DMS 273 (cell line): Measurements from ENCODE around the gene SLC38A10.
A peak's percentile ranks its signal among the peaks of the same experiment; 100 is the strongest.
"Not testable (repeated sequence)": the region's sequence is repeated elsewhere in the genome, so short reads cannot be mapped to it uniquely, and the experiment has no call there.

Experiments used
- DNase-seq: peaks from one replicate; lab custom pipeline; 2025; ENCODE audit not compliant: unreplicated experiment; lab: John Stamatoyannopoulos, UW

The SLC38A10 gene

DNA sequence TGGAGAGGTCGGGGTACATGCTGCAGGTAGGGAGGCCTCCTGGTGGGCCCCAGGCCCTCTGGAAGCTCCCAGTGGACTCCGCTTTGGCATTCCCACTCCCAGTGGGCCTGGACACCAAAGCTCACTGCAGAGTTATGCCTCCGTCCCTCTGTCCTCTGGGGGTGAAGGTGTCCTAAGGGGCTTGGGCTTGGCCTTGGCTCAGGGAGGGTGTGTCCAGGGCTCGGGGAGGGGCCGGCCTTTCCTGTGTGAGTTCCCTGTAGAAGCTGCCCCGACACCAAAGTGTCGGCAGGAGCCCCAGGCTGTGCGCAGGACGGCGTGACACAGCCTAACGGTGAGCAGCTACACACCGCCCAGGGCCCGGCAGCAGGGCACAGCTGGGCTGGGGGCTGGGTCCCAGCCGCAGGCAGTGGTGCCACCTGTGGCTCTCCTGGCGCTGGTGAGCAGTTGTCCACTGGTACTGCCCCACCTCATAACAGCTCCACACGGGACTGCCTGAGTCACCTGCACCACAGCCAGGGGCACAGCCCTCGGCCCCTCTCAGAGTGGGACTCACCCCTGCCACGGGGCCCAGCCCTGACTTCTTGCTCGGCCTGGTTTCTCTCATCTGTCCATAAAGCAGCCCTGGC, 62.4 kb downstream of the SLC38A10 start:
- DNase-seq, result no peak

DNA sequence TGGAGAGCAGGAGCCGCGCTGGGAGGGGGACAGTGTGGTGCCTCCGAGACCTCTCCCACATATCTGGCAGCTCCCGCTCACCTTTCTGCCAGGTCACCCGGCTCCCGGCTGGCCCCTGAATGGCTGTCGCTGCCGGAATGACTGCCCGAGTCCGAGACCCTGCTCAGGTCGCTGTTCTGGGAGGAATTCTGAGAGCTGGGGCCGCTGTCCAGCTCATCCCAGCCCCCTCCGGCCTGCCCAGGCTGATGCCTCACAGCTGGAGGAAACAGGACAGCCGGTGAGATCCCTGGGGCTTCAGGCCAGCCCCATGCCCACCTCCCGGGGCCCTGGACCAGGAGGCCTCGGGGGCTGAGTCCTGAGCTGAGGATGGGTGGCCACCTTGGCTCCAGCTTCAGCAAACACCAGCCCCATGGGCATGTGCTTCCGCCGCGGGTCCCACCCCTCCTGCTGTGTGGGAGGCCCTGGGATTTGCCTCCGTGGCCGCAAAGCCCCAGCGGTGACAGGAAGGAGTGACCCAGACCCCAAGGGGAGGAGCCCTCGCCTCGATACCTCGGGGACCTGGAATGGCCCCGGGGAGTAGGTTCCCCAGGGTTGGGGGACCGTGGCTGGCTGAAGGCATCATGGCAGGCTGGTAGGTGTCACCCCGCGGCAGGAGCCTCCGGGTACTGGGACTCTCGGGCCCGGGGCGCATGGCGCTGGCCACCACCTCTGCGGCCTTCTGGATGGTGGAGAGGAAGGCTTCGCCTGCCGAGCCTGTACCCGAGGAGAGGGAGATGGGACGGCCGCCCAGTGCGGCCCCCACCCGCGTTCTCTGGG, 63.1 kb downstream of the SLC38A10 start:
- DNase-seq, result no peak

DNA sequence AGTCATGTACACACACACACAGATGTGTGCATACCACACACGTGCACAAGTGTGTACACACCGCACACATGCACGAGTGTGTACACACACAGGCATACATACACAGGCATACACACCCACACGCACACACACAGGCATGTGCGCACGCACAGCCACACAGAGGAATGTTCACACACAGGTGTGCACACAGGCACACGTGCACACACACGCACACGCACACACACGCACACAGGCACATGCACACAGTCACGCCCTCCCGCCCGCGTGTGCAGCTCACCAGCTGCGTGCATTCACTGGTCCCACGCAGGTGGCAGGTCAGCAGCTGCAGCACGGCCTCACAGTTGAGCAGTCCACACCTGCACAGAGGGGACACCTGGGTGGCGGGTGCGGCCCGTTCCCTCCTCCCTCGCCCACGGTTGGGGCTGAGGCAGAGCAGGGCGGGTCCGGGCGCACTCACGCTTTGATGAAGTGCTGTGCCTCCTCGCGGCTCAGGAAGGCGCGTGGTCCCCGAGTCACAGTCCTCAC, 63.9 kb downstream of the SLC38A10 start:
- DNase-seq, result no peak

DNA sequence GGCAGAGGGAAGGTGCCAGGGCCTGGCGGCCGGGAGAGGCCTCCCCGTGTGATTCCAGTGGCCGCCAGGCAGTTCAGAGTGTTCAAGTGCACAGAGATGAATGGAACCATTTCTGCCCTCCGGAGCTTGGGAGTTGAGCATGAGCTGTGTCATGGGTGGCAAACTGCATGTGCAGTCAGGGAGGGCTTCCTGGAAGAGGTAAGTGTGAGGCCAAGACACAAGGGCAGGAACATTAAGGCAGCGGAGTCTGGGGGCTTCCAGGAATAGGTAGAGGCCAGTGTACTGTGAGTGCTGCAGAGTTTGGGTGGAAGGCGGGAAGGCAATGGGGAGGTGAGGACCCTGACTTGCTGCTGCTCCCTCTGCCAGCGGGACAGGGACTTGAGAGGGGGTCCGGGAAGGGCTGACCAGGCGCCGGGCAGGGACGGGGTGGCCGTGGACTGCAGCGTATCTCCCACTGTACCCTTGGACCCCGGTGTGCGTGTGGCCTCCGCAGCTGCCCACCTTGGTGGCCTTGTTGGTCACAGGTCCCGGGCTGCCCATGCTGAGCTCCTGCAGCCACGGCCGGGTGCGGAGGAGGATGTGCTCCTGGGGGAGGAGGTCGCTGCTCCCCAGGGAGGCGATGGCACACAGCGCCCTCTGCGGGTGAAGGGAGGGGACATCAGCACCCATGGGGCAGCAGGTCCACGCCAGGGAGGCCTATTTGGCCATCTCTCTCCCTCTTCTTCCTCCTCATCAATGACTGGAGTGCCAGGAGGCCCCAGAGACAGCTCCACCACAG, 64.9 kb downstream of the SLC38A10 start:
- peak; percentile 37 for DNase-seq

DNA sequence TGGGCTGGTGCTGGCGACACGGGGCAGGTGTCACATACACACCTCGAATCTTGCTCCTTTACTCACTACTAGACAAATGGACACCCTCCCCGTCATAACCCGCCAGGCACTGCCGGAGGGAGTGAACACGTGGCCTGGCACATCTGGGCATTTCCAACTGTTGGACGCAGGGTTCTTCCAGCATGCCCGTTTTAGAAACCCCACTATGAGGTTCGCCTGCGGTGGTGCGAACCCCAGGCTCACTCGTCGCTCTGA, 65.5 kb downstream of the SLC38A10 start:
- DNase-seq, result no peak

DNA sequence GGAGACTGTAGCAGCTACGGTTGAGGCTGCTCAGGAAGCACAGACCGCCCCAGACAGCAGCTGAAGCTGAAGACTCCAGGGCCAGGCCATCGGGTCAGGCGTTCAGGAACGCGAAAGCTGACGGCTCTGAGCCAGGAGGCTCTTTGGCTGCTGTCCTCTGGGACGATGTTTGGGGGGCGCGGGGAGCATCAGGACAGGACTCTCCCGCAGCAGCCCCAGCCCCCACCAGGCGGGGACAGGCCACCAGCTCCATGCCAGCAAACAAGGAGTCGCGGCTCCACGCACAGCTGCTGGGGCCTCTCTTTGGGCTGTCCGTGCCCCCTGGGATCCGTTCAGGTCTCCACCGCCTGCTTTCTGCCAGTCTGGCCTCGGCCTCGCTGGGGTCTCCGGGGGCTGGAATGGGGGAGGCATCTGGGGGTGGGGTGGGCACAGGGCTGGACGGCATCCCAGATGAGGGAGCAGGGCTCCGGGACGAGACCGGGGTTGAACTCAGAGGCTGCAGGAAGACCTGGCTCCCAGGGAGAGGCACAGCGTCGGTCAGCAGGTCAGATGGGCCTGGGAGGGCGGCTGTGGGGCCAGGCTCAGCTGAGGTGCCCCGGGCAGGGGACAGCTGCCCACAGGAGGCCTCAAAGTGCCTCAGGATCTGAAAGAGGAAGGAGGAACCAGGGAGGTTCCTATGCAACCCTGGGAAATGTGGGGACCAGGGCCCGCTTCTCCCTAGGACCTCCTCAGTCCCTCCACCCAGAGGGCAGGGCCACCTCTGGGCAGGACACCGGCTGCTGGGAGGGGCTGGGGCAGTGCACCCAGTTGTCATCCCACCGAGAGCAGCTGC, 66.1 kb downstream of the SLC38A10 start:
- DNase-seq, result no peak

DNA sequence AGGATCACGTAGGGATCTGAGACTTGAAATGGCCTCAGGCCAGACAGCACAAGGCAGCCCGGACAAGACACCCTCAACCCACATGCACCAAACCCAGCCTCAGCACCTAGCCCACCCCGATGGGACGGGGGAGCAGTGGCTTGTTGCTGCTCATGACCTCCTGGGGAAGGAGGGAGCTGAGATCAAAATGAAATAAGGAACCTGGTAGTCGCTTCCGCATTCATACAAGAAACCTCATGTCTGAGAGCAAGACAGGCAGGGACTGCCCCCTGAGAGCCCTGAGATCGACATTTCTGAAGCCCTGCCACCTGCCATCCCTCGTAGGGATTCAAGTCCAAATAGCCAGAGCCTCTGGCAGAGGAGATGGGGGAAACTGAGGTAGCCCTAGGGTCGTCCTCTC, 66.7 kb downstream of the SLC38A10 start:
- no peak for DNase-seq

DNA sequence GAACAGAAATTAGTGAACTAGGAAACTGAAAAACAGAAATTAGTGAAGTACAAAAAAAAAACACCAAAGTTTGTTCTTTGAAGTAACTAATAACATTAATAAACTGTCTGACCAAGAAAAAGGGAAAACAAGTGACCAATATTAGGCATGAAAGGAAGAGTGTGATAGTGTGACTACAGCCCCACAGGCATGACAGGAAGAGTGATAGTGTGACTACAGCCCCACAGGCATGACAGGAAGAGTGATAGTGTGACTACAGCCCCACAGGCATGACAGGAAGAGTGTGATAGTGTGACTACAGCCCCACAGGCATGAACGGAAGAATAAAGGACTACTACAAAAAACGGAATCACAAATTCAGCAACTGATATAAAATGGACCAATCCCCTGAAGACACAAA, 67.5 kb downstream of the SLC38A10 start:
- DNase-seq, result not testable (repeated sequence)

DNA sequence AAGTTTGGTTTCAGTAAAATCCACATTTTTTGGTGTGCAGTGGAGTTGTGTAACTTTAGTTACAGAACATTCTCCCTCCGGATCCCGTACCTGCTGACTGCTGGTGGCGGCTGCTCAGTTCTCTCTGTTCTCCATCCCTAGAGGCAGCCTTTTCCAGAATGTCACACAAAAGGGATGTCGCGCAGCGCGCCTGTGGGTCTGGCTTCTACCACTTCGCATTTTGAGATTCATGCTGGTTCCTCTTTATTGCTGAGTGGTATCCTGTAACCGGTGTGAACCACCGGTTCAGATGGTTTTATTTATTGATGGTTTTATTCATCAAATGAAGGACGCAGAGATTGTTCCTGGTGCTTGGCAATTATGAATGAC, 71.4 kb downstream of the SLC38A10 start:
- no peak for DNase-seq

DNA sequence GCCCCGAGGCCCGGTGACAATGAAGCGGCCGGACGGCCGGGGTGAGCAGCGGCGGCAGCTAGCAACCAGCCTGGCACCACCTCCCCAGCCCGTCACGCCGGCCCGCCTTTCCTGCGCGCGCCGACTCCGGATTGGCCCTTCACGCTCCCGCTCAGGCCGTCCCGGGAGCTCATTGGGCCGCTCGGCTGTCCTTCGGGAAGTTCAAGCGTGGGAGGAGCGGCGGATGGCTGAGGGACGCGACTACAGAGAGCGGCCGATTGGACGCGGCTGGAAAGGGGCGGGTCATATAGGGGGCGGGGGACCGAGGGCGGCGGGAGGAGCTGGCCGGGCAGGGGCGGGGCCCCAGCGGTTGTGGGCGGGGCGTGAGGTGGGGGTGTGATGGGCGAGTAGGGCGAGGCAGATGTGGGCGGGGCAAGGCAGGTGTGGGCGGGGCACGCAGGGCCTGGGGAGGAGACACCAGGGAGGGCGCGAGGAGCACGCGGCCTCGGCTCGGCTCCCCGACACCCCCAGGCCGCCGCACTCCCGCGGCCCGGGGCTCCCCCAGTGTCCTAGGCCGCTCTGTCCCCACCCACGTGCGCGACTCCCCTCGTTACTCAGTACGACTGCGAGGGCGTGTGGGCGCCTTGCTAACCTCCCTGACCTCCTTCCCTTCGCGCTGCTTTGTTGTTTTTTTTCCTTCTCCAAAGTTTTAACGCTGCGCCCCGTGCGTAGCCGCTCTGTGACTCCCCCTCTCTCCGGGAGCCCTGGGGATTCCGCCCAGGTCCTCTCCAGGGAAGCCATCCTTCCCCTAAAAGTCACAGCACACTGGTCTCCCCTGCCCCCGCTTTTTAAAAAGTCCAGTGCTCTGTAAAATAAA, 72.0 kb downstream of the SLC38A10 start, which contains the start of gene CEP131:
Gene CEP131, minus strand, starts transcription at position 60 of the 856 bp plus-strand sequence. CDS start 2,909 bp downstream, outside the sequence.
- DNase-seq, result peak; percentile 99

DNA sequence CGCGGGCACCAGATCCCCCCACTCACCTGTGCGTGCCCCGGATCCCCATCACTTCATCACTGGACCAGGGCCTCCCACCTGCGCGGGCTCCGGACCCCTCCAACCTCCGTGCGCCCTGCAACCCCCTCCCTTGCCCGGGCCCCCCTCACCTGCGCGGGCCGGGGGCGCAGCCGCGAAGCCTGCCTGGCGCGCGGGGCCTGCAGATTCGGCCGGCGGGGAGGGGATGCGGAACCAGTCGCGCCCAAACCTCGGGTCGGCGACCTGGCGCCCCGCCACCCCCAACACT, 72.5 kb downstream of the SLC38A10 start:
- DNase-seq, result no peak

DNA sequence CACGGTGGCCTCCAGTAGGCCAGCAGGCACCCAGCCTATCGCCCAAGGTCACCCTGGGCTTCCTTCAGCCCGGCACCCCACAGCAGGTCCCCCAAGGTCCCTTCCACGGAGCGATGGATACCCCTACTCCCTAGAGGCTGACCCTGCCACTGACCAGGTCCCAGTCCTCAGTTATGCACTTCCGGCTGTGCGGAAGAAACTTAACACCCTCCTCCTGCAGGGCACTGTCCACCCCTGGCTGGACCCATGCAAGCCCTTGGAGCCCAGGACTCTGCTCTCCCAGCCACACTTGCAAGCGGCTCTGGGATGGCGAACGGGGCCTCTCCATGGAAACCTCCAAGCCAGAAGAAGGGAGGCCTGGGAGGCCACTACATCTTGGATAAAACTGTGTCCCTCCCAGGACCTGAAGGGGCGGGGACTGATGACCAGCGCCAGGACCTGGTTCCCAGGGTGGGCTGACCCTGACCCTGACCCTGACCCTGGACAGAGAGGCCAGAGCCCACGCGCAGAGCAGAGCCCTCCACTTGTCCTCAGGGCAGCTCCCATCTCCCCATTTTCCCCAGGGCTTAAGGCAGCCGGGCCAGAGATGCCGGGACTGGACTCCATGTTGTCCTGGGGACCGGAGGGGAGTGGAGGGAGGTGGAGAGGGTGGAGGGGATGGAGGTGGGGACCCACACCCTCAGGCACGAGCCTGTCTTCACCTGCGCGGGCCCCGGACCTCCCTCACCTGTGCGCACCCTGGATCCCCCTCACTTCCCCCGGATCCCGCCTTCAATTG, 73.1 kb downstream of the SLC38A10 start:
- DNase-seq, result peak; percentile 38

DNA sequence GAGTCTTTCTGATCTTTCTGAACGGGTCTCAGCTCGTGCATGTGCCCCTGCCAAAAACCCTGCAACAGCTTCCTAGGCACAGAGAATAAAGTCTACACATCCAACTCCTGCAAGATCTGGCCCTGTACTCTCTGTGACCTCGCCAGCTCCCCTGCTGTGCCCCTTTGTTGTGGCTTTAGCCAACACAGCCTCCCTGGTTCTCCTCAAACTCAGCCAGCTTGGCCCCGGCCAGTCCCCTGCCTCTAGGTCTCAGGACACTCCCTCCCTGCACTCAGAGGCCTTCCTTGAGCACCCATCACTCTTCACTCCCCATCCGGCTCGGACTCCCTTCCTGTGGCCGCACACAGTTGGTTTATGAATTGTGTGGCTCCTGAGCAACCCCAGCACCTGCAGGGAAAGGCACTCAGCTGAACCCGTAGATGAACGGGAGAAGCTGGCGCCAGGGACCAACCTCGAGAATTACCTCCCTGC, 73.7 kb downstream of the SLC38A10 start:
- no peak for DNase-seq

DNA sequence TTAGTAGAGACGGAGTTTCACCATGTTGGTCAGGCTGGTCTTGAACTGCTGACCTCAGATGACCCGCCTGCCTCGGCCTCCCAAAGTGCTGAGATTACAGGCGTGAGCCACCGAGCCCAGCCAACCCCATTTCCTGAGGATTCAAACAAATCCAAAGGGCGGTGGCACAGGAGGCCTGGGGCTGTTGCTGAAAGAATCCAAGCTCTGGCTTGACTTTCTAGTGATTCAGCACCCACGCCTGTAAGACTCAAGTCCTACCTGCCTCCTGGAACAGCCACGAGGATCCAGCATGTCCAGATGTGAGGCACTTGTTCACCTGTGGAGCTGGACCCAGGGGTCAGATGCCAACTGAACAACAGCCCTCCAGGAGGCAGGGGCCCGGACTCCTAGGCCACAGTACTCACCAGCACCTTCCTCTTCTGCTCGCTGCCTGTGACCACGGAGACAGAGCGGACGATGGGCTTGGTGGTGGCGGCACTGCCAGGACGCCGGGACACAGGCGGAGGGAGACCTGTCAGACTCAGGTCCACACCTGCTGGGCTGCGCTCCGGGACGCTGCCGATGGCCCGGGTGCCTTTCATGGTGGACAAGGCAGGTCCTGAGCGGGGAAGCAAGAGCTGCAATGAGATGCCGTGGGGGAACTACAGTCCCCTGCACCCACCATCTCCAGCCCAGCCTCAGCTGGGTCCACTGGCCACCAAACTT, 75.5 kb downstream of the SLC38A10 start:
- DNase-seq, result no peak

DNA sequence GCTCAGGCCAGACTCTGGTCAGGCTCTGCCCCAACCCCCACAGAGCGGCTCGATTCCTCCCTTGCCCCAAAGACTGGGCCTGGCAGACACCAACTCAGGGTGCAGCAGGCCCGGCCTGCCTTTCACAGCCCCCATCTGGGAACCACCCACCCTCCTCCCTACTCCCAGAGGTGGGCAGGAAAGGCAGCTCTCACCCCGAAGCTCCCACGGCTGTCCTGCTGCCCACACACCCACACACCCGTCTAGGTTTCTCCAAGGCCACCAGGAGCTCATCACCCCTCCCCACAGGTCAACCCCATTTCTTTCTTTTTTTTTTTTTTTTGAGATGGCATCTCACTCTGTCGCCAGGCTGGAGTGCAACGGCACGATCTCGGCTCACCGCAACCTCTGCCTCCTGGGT, 76.1 kb downstream of the SLC38A10 start:
- no peak for DNase-seq

DNA sequence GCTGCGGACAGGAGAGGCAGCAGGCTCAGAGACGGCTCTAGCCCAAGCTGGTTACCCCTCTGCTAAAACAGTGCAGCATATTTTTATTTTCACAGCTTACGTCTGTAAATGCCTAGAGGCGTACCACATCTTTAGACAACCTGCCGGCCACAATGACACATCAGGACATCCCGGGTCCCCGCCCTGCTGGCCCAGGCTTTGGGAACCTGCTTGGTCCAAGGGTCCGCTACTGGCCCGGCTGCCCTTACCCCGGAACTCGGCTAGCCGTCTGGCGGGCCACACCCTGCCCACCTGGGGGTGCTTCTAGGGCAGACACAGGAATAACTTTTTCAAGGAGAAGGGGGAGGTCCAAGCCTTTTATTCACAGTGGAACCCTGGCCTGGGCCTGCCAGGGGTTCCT, 76.6 kb downstream of the SLC38A10 start:
- no peak for DNase-seq

DNA sequence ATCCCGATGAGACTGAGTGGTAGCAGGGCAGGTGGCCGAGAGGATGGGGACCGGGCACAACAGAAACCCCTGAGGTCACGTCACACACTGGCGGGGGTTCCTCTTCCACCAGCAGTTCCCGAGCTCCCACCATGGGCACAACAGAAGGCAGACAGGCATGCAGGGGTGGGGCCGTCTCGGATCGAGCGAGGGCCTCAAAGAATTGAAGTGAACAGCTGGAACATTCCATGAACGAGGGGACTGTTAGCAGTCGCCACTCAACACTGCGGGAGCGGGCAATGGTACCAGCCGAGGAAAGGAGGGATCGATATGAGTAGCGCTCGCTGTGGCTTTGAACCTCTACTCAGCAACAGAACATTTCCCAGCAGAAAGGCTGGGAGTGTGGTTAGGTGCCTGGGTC, 77.6 kb downstream of the SLC38A10 start:
- DNase-seq, result no peak

DNA sequence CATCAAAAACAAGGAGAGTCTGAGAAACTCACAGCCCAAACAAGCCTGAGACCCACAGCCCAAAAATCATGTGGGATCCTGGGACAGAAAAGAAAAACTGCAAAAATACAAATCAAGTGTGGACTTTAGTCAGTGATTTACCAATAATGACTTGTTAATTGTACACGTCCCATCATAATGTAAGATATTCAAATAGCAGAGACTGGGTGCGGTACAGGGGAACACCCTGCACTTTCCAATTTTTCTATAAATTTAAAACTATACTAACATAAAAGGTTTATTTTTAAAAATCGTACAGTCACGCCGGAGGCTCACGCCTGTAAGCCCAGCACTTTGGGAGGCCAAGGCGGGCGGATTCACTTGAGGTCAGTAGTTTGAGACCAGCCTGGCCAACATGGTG, 81.1 kb downstream of the SLC38A10 start:
- DNase-seq, result no peak

DNA sequence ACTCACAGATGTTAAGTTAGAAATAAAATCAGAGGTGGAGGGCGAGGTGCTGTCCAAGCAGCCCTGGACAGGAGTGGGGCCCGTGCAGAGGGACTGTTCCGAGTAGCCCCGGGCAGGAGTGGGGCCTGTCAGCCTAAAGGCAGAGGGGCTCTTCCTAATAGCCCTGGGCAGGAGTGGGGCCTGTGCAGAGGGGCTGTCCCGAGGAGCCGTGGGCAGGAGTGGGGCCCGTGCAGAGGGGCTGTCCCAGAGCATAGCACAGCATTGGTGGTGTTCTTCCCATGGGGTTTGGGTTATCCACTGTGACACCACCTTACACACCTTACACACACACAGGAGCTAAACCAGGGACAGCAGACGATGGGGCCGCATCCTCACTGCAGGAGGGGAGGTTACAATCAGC, 82.7 kb downstream of the SLC38A10 start:
- no peak for DNase-seq
